Smooth muscle cell (in vitro differentiated cells): ENCODE measurements around the gene RAB11FIP5. TPM values are rescaled to one million over a fixed set of nuclear protein-coding genes. Genes with fewer than 3 reads are reported as not detected.

Experiments
- DNase-seq: peaks from one replicate; lab custom pipeline; 2025; ENCODE audit not compliant: unreplicated experiment; lab: John Stamatoyannopoulos, UW
- H2AFZ ChIP-seq: fragments of 200-600 bp; sonication (generic); 2 replicates; pipeline ENCODE4 v1.6.0; 2016; ENCODE audit warnings: antibody characterized with exemption, low read depth, mild to moderate bottlenecking
- H3F3A ChIP-seq: fragments of 200-600 bp; sonication (generic); 2 replicates; pipeline ENCODE4 v1.6.0; 2017; ENCODE audit warnings: antibody characterized with exemption, low read depth
- H3K27ac ChIP-seq: fragments of 200-600 bp; sonication (generic); 2 replicates; pipeline ENCODE4 v1.5.1; 2016; ENCODE audit warnings: low read depth, mild to moderate bottlenecking
- H3K27me3 ChIP-seq: fragments of 200-600 bp; sonication (generic); 2 replicates; pipeline ENCODE4 v1.6.1; 2016; ENCODE audit warnings: low read depth, mild to moderate bottlenecking
- H3K36me3 ChIP-seq: fragments of 200-600 bp; sonication (generic); 2 replicates; pipeline ENCODE4 v1.5.1; 2016; ENCODE audit warnings: low read depth
- H3K4me1 ChIP-seq: fragments of 200-600 bp; sonication (generic); 2 replicates; pipeline ENCODE4 v1.5.1; 2016; ENCODE audit warnings: low read depth
- H3K4me2 ChIP-seq: fragments of 200-600 bp; sonication (generic); 2 replicates; pipeline ENCODE4 v1.6.0; 2016; ENCODE audit warnings: mild to moderate bottlenecking
- H3K4me3 ChIP-seq: fragments of 200-600 bp; sonication (generic); 2 replicates; pipeline ENCODE4 v1.5.1; 2016; ENCODE audit warnings: mild to moderate bottlenecking
- H3K79me2 ChIP-seq: fragments of 200-600 bp; sonication (generic); 2 replicates; pipeline ENCODE4 v1.6.0; 2016; ENCODE audit warnings: low read depth, mild to moderate bottlenecking
- H3K9ac ChIP-seq: fragments of 200-600 bp; sonication (generic); 2 replicates; pipeline ENCODE4 v1.6.0; 2016; ENCODE audit warnings: low read depth
- H3K9me3 ChIP-seq: fragments of 200-600 bp; sonication (generic); replicated peaks from 2 replicates; pipeline ENCODE4 v1.5.1; 2016; ENCODE audit warnings: low read depth
- H4K20me1 ChIP-seq: fragments of 200-600 bp; sonication (generic); 2 replicates; pipeline ENCODE4 v1.6.0; 2016; ENCODE audit warnings: low read depth
- CTCF ChIP-seq: fragments of 200-600 bp; sonication (generic); IDR thresholded peaks from 2 replicates; pipeline ENCODE4 v1.5.1; 2017; ENCODE audit warnings: borderline replicate concordance, mild to moderate bottlenecking, antibody characterized with exemption; ENCODE audit not compliant: insufficient read depth, poor library complexity, severe bottlenecking
- WGBS: methylation state at CpG from one replicate; pipeline ENCODE4 v1.1.7; 2016; ENCODE audit warnings: low lambda C conversion rate; 5-methylcytosine and 5-hydroxymethylcytosine counted together
- polyA plus RNA-seq: library from polyadenylated mRNA; unstranded; fragments of >200 nt; fragmentation: Nextera tagmentation; extraction: Ambion mirVana; gene quantifications from 2 replicates; pipeline ENCODE4 v1.2.1, GENCODE V29; 2016
- total RNA-seq: library from RNA; depleted of rRNA; stranded (reverse); fragments of >200 nt; gene quantifications from 2 replicates; pipeline ENCODE4 v1.2.3, GENCODE V29; 2014

RAB11FIP5 gene
- total and polyA plus RNA-seq, 2 experiments from 2014 or later, result 23.3 to 31.3 TPM

GRCh38 chr2:73092146-73092783 is 20.5 kb downstream of the RAB11FIP5 start:
- Histone ChIP-seq H3K4me1 (peaks cover 29% of the 10 kb centered on the region), H3K9ac (peak overlapping the region; percentile 43), H3K9me3 (no peaks in the 10 kb centered on the region), H3K36me3 (no peaks in the 10 kb centered on the region), H3K27ac (peak overlapping the region; percentile 90), H3K4me2 (peak overlapping the region; percentile 60), H3K79me2 (peaks cover 62% of the 10 kb centered on the region), H3K27me3 (no peaks in the 10 kb centered on the region), H2AFZ (no peak overlapping the region), H3K4me3 (no peak overlapping the region), H3F3A (peaks cover 25% of the 10 kb centered on the region), H4K20me1 (peaks cover 74% of the 10 kb centered on the region)
- DNase-seq, result no peak
- 51% methylated on average over 7 of the region's 7 CpGs for WGBS
- no peak for TF ChIP-seq CTCF

- Histone ChIP-seq H3K9ac (no peak overlapping the region), H3K27me3 (no peaks in the 10 kb centered on the region), H3K27ac (peak overlapping the region; percentile 90), H3F3A (peaks cover 25% of the 10 kb centered on the region), H3K36me3 (no peaks in the 10 kb centered on the region), H3K4me2 (peak overlapping the region; percentile 60), H3K9me3 (no peaks in the 10 kb centered on the region), H3K79me2 (peaks cover 56% of the 10 kb centered on the region), H2AFZ (no peak overlapping the region), H3K4me1 (peaks cover 29% of the 10 kb centered on the region), H4K20me1 (peaks cover 74% of the 10 kb centered on the region), H3K4me3 (no peak overlapping the region)
- 96% methylated on average over 11 of the region's 11 CpGs for WGBS
- DNase-seq, result no peak
- no peak for TF ChIP-seq CTCF
Observed at GRCh38 chr2:73091696-73092095, 21.1 kb downstream of the RAB11FIP5 start.

- Histone ChIP-seq H4K20me1 (peaks cover 74% of the 10 kb centered on the region), H3K4me3 (no peak overlapping the region), H3K9ac (no peak overlapping the region), H2AFZ (no peak overlapping the region), H3K27ac (peak overlapping the region; percentile 90), H3K79me2 (peaks cover 51% of the 10 kb centered on the region), H3K4me2 (peak overlapping the region; percentile 60), H3F3A (peaks cover 25% of the 10 kb centered on the region), H3K4me1 (peaks cover 29% of the 10 kb centered on the region), H3K36me3 (no peaks in the 10 kb centered on the region), H3K27me3 (no peaks in the 10 kb centered on the region), H3K9me3 (no peaks in the 10 kb centered on the region)
- no peak for TF ChIP-seq CTCF
- 46% methylated on average over 7 of the region's 7 CpGs for WGBS
- DNase-seq, result no peak
Observed at GRCh38 chr2:73091164-73091563, 21.6 kb downstream of the RAB11FIP5 start.
